Esophagus squamous epithelium (tissue), 5 donors: ENCODE data around the gene FBXL17. TPM values are rescaled to one million over a fixed set of nuclear protein-coding genes. Genes with fewer than 3 reads are reported as not detected.

Experiments
- DNase-seq: peaks from one replicate; lab custom pipeline; 2025; lab: John Stamatoyannopoulos, UW
- H3K27ac ChIP-seq, 4 donors: fragments of 200-600 bp; sonication (generic); one replicate each; pipeline ENCODE4 v1.5.1; 2016 to 2019; ENCODE audit warnings: mild to moderate bottlenecking in 1 of 4
- H3K27me3 ChIP-seq, 4 donors: fragments of 200-600 bp; sonication (generic); 1 replicate in 3 of 4; 2 replicates in 1 of 4; pipeline versions ENCODE4 v1.5.1 to v1.6.0; 2017 to 2021; ENCODE audit warnings: antibody characterized with exemption in 1 of 4
- H3K36me3 ChIP-seq, 3 donors: fragments of 200-600 bp; sonication (generic); one replicate each; pipeline ENCODE4 v1.5.1; 2016 to 2019
- H3K4me1 ChIP-seq, 3 donors: fragments of 200-600 bp; sonication (generic); one replicate each; pipeline ENCODE4 v1.5.1; 2017 to 2019
- H3K4me3 ChIP-seq, 4 donors: fragments of 200-600 bp; sonication (generic); 1 replicate in 3 of 4; 2 replicates in 1 of 4; pipeline ENCODE4 v1.5.1; 2016 to 2019; ENCODE audit warnings: mild to moderate bottlenecking in 2 of 4, moderate library complexity in 1 of 4
- H3K9me3 ChIP-seq, 3 donors: fragments of 200-600 bp; sonication (generic); one replicate each; pipeline ENCODE4 v1.5.1; 2016 to 2019
- POLR2A ChIP-seq, 4 donors: fragments of 450-650 bp; IDR thresholded peaks; one replicate each; pipeline ENCODE4 v1.6.1; 2017; ENCODE audit warnings: antibody characterized with exemption in 4 of 4, mild to moderate bottlenecking in 4 of 4, moderate library complexity in 3 of 4
- WGBS, 2 donors: methylation state at CpG; one replicate each; pipeline ENCODE4 v1.1.5; 2018; 5-methylcytosine and 5-hydroxymethylcytosine counted together
- intact Hi-C: fragments of 100-400 bp; cut with DNase I; formaldehyde crosslinking; loops from one replicate; pipeline ENCODE4 v1.15.0; 2022
- total RNA-seq, 4 donors: library from RNA; depleted of rRNA; stranded (reverse); fragments of >200 nt; gene quantifications; one replicate each; pipeline ENCODE4 v1.1.0, GENCODE V29; 2016
- TF ChIP-seq, protein P1 (sequence below), 6 experiments: fragments of 450-650 bp in 4 of 6; fragments of 200-600 bp in 2 of 6; sonication (generic) in 2 of 6; IDR thresholded peaks; one replicate each; pipeline ENCODE4 v1.5.1; 2016 to 2019; ENCODE audit warnings: antibody characterized with exemption in 6 of 6, mild to moderate bottlenecking in 4 of 6, moderate library complexity in 4 of 6
- donor health status: DM: yes; HTN: yes; CAD: no.

The FBXL17 gene
- total RNA-seq, 4 donors from 2014 or later = 11.8 to 23.5 (median 13.8) TPM

DNA sequence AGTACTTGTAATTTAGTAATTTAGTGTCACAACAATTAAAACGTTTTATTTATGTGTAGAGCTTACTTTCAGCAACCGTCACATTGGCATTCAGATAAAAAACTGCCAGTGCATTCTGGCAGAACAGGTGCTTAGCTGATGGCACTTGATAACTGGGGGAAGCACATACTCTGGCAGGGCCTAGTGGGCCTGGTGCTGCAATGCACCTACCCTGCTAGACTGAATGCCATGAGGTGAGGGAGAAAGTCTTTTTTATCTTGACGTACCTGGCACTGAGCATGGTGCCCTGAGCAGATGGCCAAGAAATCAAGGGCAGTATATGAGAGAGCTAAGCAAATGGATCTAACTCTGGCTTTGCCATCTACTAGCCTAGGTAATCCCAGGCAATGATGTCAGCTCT, 430.6 kb downstream of the FBXL17 start:
- Histone ChIP-seq H3K27ac (no peak overlapping the region), H3K9me3 (no peaks in the 10 kb centered on the region), H3K4me1 (no peaks in the 10 kb centered on the region), H3K27me3 (no peaks in the 10 kb centered on the region), H3K4me3 (no peak overlapping the region), H3K36me3 (no peaks in the 10 kb centered on the region)
- intact Hi-C loops = no loop called here
- WGBS, 2 donors = 73 to 79% methylated on average over 3 of the region's 3 CpGs
- DNase-seq = no peak
- TF ChIP-seq POLR2A (IDR thresholded peaks at IDR 0.05) = no peak
- TF ChIP-seq, protein P1, sequence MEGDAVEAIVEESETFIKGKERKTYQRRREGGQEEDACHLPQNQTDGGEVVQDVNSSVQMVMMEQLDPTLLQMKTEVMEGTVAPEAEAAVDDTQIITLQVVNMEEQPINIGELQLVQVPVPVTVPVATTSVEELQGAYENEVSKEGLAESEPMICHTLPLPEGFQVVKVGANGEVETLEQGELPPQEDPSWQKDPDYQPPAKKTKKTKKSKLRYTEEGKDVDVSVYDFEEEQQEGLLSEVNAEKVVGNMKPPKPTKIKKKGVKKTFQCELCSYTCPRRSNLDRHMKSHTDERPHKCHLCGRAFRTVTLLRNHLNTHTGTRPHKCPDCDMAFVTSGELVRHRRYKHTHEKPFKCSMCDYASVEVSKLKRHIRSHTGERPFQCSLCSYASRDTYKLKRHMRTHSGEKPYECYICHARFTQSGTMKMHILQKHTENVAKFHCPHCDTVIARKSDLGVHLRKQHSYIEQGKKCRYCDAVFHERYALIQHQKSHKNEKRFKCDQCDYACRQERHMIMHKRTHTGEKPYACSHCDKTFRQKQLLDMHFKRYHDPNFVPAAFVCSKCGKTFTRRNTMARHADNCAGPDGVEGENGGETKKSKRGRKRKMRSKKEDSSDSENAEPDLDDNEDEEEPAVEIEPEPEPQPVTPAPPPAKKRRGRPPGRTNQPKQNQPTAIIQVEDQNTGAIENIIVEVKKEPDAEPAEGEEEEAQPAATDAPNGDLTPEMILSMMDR (IDR thresholded peaks at IDR 0.05) = no peak

DNA sequence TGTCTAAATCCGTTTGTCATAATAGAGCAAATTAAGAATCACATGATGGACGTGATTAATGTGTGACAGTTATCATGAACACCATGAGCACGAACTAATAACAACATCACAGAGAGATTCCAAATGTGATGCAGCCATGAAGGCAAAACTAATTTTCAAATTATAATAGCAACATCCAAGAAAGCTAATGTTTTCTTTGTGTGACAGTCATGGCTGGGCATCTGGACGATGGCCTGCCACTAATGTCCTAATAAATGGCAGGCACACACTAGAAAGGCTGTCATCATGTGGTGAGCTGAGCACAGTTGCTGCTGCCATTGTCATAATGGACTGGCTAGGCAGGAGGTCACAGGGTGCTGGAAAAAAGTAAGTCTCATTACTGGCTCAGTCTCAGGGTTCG, 431.1 kb downstream of the FBXL17 start:
- no peak for DNase-seq
- H3K4me1 ChIP-seq = no peaks in the 10 kb centered on the region
- H3K4me3 ChIP-seq = no peak overlapping the region
- H3K9me3 ChIP-seq = no peaks in the 10 kb centered on the region
- H3K36me3 ChIP-seq = no peaks in the 10 kb centered on the region
- no peak overlapping the region for H3K27ac ChIP-seq
- no peaks in the 10 kb centered on the region for H3K27me3 ChIP-seq
- intact Hi-C loops = no loop called here
- no peak for TF ChIP-seq POLR2A (IDR thresholded peaks at IDR 0.05)
- TF ChIP-seq, protein P1 (IDR thresholded peaks at IDR 0.05) = no peak
- WGBS, 2 donors = 86 to 87% methylated on average over 5 of the region's 5 CpGs

DNA sequence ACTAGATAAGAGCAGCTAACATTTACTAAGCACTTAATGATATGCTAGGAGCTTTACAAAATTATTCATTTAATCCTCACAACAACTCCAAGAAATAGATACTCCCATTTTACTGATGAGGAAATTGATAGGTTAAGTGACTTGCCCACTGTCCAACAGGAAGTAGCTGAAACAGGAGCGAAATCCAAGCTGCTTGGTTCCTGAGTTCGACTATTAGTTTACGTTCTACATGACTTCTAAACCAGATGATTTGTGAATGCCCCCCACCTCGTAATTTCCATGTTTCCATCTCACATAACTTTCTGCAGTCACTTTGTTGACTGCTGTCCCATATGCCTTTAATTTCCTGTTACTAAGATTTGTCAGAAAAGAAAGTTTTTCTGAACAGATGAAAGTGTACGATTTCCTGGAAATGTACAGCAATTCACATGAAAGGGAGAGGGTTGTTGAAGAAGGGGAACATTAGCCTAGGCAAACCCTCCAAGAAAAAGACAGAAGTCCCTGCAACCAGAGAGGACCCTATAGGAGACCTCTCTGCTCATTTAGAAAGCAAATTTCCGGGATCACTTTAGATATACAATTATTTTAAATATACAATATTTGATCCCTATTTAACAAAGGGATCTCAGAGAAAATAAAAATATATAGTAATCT, 432.1 kb downstream of the FBXL17 start:
- H3K27me3 ChIP-seq = no peaks in the 10 kb centered on the region
- H3K4me3 ChIP-seq = no peak overlapping the region
- H3K27ac ChIP-seq = no peak overlapping the region
- no peaks in the 10 kb centered on the region for H3K9me3 ChIP-seq
- no peak for DNase-seq
- 76 to 92% methylated on average over 6 of the region's 6 CpGs for WGBS, 2 donors
- no peaks in the 10 kb centered on the region for H3K4me1 ChIP-seq
- TF ChIP-seq, protein P1 (IDR thresholded peaks at IDR 0.05) = no peak
- TF ChIP-seq POLR2A (IDR thresholded peaks at IDR 0.05) = no peak
- intact Hi-C loops = no loop called here
- H3K36me3 ChIP-seq = no peaks in the 10 kb centered on the region

DNA sequence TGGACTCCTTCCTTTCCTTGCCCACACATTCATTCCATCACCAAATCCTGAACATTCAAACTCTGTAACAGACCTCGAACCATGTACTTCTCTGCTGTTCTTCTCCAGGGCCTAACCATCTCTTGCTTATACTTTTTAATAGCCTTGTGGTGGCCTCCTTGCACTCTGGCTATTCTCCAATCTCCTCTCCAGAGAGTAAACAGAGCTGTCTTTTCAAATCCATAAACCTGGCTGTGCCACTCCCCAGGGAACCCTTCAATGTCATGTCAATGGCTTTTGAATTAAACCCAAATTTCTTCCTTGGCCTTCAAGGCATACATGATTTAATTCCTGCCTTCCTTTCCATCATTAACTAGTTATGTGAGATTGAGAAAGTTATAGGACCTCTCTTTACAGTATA, 433.5 kb downstream of the FBXL17 start:
- 63 to 69% methylated on average over 1 of the region's 1 CpG for WGBS, 2 donors
- intact Hi-C loops = no loop called here
- TF ChIP-seq POLR2A (IDR thresholded peaks at IDR 0.05) = no peak
- TF ChIP-seq, protein P1 (IDR thresholded peaks at IDR 0.05) = no peak
- no peak overlapping the region for H3K4me3 ChIP-seq
- H3K27me3 ChIP-seq = no peaks in the 10 kb centered on the region
- no peak for DNase-seq
- no peaks in the 10 kb centered on the region for H3K36me3 ChIP-seq
- H3K27ac ChIP-seq = no peak overlapping the region
- no peaks in the 10 kb centered on the region for H3K9me3 ChIP-seq
- H3K4me1 ChIP-seq = no peaks in the 10 kb centered on the region

DNA sequence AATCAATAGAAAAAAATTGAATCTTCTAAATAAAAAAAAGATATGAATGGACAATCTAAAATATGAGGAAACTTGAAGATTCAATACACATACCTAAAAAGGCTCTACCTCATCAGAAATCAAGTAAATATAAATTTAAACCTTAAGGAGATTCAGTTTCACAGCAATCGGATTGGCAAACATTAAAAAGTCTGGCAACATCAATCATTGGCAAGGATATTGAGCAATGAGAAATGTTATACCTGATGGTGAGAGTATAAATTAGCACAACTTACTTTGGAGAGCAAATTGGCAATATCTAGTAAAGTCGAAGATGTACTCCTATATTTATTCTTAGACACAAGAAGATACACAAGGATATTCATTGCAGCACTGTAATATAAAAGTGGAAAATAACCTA, 436.8 kb downstream of the FBXL17 start:
- Histone ChIP-seq H3K27ac (no peak overlapping the region), H3K36me3 (no peaks in the 10 kb centered on the region), H3K27me3 (no peaks in the 10 kb centered on the region), H3K9me3 (no peaks in the 10 kb centered on the region), H3K4me3 (no peak overlapping the region), H3K4me1 (no peaks in the 10 kb centered on the region)
- intact Hi-C loops = no loop called here
- DNase-seq = no peak
- WGBS, 2 donors = 87 to 92% methylated on average over 2 of the region's 2 CpGs
- TF ChIP-seq POLR2A (IDR thresholded peaks at IDR 0.05) = no peak
- TF ChIP-seq, protein P1 (IDR thresholded peaks at IDR 0.05) = no peak
